ENCODE results near the gene CPT1A.

Gene CPT1A

DNA sequence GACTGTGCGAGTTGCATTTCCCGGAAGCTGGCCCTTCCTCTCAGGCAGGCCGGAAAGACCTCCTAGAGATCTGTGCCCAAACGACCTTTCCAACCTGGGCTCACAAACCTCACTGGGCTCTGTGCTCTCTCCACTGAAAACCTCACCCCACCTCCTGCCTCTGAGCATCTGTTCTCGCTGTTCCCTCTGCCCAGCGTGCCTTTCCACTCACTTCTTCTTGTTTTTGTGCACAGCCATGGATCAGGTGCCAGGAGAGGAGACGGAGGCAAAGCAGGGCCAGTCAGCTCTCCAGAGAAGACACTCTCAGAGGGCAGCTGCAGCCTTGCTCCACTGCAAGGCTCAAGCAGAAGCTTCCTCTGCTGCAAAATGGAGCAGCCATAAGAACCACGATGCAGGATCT, 10.9 kb upstream of the CPT1A start:
- DNase-seq: no peak

DNA sequence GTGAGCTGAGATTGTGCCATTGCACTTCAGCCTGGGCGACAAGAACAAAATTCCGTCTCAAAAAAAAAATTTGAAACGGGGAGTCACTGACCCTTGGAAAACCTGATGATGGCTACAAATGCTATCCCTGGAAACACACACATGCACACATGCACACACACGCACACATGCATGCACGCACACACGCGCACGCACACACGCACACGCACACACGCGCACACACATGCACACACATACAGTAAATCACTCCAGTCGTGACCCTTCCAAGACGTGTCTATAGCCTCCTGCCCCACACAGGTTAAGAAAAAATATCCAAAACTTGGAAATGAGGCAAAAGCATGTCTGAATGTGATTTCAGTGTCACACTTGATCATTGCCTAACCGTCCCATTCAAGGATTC, 6.7 kb upstream of the CPT1A start:
- DNase-seq: no peak

DNA sequence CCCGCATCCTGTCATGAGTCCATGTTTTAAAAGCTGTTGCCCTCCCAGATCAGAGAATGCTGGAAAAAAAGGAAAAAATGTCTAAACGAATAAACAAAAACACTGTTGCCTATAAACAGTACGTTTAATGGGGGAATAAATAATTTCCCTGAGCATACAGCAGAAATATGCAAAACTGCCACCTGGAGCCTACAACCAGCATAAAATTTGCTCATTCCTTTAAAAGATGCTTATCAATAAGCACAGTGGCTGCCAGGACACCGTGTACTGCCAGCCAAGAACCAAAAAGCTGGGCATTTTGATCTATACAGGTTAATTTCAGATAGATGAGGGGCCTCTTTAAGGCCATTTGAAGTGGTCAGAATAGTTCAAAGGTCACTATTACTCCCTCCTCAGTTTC, 5.7 kb upstream of the CPT1A start:
- DNase-seq: no peak

DNA sequence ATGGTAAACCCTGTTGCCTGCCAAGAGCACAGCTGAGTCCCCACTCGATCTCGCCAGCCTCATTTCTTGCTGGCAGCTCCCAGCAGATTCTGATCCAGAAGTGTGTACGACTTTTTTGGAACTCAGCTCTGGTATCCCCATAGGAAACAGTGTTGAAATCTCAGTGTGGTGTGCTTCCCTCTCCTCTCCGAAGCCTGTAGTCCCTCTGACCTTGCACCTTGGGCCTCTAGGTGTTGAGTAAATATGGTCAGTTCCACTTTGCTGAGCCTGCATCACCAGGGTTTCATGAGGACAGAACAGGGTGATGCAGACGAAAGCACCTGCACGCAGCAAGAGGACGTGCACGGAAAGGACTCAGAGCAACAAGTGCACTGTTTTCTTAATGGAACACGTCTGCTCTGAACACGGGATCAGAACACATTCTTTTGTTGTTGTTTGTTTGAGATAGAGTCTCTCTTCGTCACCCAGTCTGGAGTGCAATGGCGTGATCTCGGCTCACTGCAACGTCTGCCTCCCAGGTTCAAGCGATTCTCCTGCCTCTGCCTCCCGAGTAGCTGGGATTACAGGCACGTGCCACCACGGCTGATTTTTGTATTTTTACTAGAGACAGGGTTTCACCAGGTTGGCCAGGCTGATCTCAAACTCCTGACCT, 3.8 kb upstream of the CPT1A start:
- no peak for DNase-seq

DNA sequence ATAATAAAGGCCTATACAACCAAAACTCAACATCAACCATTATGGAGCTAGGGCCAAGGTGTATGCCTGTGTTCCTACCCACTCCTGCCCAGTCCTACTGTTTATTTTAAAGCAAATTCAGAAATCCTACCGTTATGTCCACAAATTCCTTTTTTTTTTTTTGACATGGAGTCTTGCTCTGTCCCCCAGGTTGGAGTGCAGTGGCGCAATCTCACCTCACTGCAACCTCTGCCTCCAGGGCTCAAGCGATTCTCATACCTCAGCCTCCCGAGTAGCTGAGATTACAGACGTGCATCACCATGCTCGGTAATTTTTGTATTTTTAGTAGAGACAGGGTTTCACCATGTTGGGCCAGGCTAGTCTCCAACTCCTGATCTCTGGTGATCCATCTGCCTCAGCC, 3.1 kb upstream of the CPT1A start:
- DNase-seq: no peak

DNA sequence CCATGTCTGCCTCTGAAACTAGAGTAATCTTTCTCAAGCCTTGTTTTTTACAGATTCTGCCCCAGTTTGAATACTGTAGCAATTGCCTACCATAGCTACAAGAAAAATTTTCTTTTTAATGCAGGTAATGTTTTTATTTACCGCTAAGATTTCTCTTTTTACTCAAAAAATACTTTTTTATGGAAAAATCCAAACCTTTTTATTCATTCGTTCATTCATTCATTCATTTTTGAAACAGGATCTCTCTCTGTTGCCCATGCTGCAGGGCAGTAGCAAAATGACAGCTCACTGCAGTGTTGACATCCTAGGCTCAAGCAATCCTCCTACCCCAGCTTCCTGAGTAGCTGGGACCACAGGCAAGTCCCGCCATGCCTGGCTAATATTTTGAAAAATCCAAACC, 2.7 kb upstream of the CPT1A start:
- DNase-seq: no peak

DNA sequence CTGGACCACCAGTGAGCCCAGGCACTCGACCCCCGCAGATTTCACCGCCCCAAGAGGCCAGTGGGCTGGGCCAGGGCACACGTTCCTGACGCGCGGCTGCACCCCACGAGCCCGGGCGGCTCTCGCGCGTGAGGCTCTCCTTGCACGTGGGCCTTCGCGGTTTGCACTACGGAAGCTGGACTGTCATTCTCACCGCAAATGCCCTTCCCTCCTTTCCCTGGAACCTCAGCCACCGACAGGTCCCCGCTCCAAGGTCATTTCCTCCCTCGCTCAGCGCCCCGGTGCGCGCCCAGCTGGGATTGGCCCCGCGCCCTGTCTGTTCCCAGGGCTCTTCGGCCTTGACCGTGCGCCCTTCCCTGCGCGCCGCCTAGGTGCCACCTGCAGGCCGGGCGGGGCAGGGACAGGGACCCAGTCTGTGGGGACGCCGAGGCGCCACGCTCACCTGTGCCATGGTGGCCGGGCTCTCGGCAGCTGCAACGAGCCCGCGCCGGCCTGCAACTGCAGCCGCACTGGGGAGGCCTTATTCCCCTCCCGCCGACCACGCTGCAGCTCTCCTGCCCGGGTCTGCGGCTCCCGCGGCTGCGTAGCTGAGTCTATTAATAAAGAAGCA, 2.1 kb upstream of the CPT1A start:
- DNase-seq: no peak

DNA sequence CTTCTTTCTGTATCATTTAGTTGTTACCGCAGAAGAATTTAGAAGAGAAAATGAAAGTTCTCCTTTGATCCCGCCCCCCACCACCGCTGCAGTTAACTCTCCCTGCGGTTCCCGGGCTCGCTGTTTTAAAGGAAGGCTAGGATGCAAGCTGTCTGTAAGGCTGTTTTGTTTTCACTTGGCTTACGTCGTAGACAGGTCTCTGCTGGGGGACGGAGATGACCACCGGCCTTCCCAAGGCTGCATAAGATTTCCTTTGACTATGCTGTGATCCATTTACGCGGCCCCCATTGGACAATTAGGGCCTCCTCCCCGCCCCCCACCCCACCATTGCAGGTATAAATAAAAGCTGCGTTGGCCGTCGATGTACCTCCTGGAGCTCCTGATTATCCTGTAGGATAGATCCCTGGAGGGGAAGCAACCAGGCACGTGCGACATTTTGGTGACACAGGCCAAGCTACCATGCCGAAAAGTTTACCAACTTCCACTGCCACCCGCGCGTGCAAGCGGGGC, 1.4 kb upstream of the CPT1A start:
- no peak for DNase-seq

DNA sequence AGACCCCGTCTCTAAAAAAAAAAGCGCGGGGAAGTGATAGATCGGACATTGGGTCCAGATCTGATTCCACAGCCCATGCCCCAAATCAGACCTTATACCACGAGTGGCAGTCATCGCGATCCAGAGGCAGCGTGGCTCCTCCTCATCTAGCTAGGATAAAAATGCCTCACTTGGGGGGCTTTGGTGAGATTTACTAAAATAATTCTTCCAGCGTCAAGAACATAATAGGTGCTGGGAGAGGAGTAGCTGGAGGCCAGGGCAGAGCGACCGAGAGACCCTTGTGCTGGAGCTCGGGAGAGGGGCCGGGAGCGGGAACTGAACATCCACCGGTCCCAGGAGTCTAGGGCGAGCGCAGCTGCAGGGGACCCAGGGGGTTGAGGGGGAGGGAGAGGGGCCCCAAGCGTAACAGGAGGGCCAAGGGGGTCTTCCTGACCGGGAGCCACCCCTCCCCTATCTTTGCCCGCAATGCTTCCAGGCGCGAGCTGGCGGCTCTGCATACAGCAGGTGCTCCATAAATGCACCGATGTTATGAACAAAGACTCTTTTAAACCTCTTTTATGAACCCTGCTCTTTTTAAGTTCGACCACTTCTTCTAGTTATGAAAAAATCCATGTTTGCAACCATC, 823 bp upstream of the CPT1A start:
- no peak for DNase-seq

DNA sequence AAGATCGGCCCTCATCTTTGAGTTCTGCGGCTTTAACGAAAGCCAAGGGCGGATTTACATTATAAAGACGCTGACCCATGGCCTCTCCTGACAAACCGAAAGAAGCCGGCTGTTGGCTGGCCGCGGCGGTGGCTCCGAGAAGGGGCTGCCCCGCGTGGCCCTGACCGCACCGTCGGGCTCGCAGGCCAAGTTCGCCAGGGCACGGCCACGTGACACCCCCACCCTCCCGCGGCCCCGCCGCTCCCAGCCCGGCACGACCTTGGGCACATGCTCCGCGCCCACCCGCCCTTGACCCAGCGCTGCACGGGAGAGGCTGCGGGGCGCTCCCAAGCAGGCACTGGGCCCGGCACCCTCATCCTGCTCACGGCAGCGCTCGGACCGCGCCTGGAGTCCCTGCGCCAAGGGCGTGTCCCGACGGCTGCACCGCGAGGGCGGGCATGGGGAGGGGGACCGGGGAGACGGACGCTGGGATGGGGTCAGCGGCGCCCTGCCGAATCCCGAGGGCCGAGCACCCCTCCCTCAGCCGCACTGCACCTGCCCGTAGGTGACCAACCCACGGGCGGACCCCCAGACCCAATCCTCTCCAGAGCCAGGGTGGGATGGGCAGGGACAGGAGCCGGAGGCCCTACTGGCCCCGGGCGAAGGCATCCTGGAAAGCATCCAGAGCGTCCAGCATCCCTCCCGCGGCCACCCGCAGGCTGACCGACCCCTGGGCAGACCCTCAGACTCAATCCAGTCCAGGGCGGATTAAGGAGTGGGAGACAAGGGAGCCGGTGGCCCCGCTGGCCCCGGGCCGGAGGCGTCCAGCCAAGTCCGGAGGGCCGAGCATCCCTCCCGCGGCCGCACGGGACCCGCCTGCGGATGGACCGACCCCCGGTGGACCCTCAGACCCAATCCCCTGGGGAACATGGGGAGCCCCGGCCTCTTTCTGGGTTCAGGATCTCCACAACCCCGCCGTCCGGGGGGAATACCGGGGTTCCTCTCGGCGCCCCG, 759 bp downstream of the CPT1A start:
- no peak for DNase-seq

DNA sequence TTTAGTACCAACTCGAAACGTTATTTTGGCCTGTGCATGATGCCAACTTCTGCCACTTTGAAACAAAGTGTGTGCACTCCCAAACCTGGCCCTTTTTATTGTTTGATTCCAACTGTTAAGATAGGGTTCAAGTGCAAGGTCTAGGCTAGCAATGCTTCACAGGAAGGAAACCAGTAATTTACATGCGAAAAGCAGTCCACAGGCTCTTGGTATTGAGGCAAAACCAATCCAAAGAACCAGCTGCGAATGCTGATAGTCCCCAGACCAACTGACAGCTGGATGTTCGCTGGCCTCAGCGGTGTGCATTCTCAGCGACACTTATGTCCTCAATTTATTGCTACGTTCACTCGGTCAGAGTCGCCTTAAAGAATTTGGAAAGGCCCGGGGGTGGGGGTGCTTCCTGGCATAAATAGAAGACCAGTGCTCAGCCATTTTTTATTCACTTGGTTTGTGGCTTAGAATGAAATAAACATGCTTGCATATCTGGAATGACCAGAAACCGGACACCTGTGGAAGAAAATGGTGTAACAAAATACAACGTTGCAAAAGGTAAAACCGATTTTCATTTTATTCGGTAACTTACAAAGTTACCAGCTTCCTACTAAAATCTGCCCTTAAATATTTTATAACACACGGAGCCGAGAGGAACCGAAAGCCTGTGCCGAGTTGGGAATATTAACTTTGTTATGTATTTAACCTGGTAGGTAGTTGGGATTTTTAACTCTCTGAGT, 1.6 kb downstream of the CPT1A start:
- DNase-seq: no peak

DNA sequence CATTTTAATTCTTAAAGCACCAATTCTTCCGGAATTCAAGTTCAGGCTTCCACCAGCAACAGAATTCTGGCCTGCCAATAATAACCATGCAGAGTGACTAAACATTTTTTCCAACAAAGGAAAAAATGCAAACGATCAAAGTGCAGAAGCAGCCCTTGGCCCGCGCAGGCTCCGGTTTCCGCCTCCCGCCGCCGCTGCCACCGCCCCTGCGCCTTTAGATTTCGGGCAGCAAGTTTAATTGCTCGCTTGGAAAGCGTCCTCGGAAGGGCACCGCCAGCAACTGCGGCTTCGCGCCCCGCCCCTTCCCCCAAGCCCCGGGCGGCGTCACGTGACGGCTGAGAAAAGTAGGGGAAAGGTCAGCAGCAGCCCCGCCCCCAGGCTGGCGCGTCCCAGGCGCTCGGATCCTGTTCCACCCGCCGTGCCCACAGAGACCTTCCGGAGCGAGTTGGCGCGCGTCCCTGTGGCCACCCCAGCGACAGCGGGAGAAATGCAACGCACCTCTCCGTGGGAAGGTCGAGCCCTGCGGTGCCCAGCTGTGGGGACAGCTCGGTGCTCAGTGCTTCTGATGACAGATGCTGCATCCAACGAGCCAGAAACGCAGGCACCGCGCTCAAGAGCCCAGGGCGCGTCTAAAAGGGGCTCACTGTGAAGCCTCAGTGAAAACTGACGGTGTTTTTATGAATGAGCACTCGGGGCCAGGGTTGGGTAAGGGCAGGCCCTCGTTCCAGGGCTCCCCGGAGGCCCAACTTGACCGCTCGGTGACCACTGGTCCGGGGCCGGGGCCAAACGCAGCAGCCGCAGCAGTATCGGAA, 2.5 kb downstream of the CPT1A start:
- peak; percentile 34 for DNase-seq

DNA sequence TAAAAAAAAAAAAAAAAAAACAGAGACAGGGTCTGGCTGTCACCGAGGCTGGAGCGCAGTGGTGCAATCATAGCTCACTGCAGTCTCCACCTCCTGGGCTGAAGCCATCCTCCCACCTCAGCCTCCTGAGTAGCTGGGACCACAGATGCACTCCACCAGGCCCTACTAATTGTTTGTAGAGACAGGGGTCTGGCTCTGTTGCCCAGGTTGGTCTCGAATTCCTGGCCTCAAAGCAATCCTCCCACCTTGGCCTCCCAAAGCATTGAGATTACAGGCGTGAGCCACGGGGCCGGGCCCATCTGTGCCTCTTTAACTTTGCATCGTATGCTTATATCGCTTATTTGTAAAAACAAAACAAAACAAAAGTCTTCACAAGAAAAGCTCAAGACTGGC, 3.1 kb downstream of the CPT1A start:
- DNase-seq: no peak

DNA sequence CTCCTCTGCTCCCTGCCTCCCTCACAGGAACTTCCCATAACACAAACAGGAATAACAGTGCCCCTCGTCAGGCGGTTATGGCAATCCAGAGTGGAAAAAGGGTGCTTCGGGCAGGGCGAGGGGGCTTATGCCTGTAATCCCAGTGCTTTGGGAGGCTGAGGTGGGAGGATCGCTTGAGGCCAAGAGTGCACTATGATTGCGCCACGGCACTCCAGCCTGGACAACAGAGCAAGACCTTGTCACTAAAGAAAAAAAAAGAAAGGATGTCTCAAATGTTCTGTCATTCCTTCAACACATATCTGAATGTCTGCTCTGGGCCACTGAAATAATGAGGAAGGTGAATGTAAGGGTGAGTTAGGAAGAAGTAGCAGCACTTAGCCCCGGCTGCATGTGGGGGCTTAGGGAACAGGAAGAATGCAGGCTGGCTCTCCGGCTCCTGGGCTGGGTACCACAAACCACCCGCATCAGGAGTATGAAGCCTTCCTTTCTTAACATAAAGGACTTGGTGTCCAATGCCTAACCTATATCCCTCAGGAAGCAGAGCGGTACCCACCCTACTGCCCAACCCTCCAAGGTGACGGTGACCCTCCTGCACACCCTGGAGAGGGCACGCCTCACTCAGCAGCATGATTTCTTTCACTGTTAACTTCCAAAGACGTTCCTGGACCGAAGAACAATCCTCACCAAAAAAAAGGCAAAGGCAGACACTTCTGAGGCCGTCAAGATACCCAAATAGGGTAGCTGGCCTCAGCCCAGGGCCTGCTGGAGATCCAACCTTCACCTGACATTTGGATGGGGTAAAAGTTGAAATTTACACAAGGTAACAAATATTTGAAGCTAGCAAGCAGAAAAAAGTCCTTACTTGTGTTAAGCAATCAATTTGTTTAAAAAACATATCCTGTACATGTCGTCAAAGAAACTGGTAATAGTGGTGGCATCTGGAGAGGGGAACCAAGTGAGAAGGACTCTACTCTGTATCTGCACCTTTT, 3.8 kb downstream of the CPT1A start:
- DNase-seq: no peak

DNA sequence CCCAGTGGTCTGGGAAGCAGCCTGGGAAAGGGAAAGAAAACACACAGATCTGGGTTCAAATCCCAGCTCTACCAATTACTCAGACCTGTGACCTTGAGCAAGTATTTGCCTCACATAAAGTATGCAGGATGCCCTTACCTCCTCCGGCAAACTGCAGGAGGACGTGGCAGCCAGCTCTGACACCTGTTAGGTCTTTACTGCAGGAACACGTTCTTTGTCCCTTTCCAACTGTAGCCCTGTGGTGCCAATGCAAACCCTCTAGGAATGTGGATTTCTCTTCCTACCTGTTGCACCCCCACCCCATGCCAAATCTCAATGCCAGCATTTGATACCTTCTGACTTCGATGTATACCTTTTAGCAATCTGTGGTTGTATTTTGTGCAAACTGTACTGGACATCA, 6.0 kb downstream of the CPT1A start:
- DNase-seq: no peak

DNA sequence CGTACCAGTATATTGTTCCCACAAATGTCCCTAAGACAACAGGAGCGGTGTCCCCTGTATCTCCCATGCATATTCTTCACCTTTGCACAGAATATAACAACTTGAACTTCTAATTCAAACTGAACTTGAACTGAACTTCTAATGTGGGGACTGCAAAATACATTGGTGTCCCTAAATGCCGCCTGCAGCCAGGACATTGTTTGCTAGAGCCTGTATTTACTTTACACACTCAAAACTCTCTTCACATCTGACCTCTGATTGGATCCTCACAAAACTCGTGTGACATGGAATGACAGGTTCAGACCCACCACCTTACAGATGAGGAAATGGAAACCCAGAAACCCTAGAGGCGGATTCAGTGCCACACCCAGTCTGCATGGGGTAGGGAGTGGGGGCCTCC, 6.4 kb downstream of the CPT1A start:
- DNase-seq: no peak

DNA sequence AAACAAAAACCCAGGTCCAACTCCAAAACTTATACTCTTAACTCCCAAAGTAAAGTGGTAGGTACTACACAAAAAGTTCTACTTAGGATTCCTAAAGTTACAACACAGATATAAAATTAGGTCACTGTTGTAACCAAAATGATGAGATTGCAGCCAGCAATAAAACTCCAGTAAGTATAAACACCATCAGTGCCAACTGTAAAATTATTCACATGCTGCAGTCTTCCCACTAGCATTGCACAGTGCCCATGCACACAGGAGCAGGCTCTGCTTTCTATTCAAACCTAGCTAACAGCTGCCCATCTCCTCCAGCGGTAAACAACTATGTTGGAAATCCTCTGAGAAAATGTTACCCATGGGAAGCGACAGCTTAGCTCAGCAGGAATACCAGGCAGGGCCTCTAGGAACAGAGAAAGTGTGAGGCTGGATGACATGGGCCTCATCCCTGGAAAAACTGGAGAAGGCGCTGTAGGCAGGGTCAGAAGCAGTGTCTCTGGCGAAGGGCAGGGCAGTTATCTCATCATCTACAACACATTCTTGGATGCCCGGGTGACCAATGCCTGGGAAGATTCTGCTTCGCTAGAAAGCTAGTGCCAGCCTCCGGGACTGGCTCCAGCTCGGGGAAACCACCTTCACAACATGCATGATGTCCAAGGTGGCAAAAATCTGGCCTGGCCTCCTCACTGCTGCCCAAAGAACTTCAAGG, 9.1 kb downstream of the CPT1A start:
- DNase-seq: no peak

DNA sequence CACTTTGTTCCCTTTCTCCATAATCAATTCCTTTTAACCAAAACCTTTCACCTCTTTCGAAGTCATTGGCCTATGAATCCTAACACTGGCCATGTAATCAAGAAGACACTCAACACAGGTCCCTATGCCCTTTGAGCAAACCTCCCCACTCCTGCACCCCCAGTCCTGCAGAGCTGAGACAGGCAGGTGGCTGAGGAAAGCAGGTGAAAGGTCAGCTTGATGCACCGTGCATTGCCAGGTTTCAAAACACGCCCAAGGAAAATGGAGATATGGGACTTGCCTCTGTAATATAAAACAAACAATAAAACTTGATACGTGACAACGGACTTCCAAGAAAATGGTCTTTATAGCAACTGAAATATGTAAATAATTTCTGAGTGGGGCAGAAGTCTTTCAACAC, 10.6 kb downstream of the CPT1A start:
- DNase-seq: no peak

DNA sequence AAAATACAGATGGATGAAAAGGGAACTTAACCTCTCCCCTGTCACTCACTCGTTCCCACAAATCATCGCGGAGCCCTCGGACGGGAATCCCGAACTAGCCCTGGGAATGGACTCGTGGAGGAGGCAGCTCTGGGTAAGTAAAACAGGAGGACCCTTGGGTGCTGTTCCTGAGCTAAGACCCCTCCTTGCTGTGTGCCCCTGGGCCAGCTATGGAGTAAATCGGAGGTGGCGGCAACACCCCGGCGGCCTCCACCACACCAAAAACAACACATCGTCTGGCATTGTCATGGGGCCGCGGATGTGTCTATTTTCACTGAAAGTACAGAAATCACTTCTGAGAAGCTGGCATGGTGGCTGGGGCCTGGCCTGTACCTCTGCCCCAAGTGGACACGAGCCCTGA, 12.1 kb downstream of the CPT1A start:
- DNase-seq: no peak

DNA sequence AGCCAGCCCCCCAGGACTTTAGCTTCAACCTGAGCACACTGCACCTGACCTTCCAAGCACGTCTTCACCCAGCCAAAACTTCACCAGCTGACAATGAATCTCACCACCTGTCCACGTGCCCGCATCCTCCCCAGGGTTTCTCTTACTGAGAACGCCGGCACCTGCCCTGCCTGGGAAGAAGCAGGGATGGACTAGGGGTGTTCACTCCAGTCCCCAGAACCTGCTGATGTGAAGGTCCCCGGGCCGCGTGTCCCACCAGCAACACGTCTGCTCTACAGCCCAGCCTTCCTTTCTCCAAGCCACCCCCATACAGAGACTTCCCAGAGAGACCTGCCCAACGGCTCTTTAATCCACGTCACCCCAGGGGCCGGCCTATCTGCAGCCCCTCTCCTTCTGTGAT, 12.8 kb downstream of the CPT1A start:
- DNase-seq: no peak

All from NCI-H1436 treated with DMSO at 0.1 percent for 48 hours (cell line).